Mucosa of descending colon (tissue), 3 donors: ENCODE data around the gene EFNA2. TPM values are rescaled to one million over a fixed set of nuclear protein-coding genes. Genes with fewer than 3 reads are reported as not detected.

Source experiments
- ATAC-seq: fragments of 200-7000 bp; cut with Tn5 transposase; one replicate; pipeline ENCODE4 v1.9.1; 2020; ENCODE audit warnings: mild to moderate bottlenecking, moderate library complexity
- DNase-seq, 3 donors: peaks; one replicate each; pipeline ENCODE4 v3.0.0-alpha.2; 2020
- H3K36me3 ChIP-seq: fragments of 200-600 bp; one replicate; pipeline ENCODE4 v1.8.0; 2021; ENCODE audit warnings: low read depth, mild to moderate bottlenecking
- H3K4me1 ChIP-seq: fragments of 200-600 bp; one replicate; pipeline ENCODE4 v1.8.0; 2021; ENCODE audit warnings: low read depth, mild to moderate bottlenecking
- H3K4me3 ChIP-seq: fragments of 200-600 bp; one replicate; pipeline ENCODE4 v1.8.0; 2021; ENCODE audit warnings: mild to moderate bottlenecking
- H3K9me3 ChIP-seq: fragments of 200-600 bp; one replicate; pipeline ENCODE4 v1.8.0; 2021; ENCODE audit warnings: mild to moderate bottlenecking
- intact Hi-C, 2 donors: fragments of 100-400 bp; cut with DNase I in 1 of 2; cut with micrococcal nuclease in 1 of 2; formaldehyde crosslinking; loops; one replicate each; pipeline versions ENCODE4 v1.11.0 to v1.11.1; 2022; cut with DNase I, micrococcal nuclease
- total RNA-seq, 3 donors: library from RNA; stranded (reverse); fragmentation: NEBNext Ultra II Directional in 2 of 3; extraction: Animal tissue kit (Norgen Biotek cat#: 25700) in 2 of 3; gene quantifications; one replicate each; pipeline versions ENCODE4 v1.2.1 to v1.2.4, GENCODE V29; 2021 to 2023
- TF ChIP-seq, protein P1 (sequence below): fragments of 200-600 bp; IDR thresholded peaks from one replicate; pipeline ENCODE4 v1.8.0; 2022; ENCODE audit warnings: antibody characterized with exemption, mild to moderate bottlenecking
- donor health status: DM: no; HTN: no; CAD: no; lungs with moderate emphysema.
- donor health status: DM: no; HTN: no; CAD: no.
- donor health status: DM: no; HTN: yes; CAD: no.

EFNA2 gene
- total RNA-seq, 3 donors from 2014 or later = 19.0 to 62.2 (median 61.7) TPM

DNA sequence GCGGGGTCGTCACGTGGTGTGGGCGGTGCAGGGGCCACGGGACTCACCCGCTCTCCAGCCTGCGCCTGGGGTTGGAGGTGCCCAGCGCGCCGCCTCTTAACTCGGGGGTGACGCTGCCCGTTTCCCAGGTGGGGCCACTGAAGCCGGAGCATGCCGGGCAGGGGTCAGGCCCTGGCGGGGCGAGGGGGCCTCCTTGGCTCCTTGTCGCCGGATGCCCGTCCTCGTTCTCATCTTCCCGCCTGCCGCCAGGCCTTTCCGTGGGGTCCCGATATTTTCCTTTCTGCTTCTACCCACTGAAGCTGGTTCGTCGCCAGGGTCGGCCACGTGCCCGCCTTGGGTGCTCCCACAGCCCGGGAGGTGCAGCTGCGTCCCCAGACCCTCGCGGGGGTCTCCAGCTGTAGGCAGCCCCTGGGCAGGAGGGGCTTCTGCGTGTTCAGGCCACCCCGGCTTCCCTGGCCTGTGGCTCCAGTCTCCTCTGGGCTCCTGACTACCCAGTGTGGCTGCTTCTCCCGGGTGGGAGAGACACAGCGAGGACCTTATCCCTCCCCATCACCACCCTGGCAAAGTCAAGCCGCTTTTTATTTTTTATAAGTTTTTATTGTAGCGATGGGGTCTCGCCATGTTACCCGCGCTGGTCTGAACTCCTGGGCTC lies 9.6 kb upstream of the EFNA2 start:
- H3K4me1 ChIP-seq = peaks cover 54% of the 10 kb centered on the region
- intact Hi-C loops = no loop called here
- H3K9me3 ChIP-seq = no peaks in the 10 kb centered on the region
- no peak for ATAC-seq
- peak overlapping the region; percentile 32 for H3K4me3 ChIP-seq
- TF ChIP-seq, protein P1, sequence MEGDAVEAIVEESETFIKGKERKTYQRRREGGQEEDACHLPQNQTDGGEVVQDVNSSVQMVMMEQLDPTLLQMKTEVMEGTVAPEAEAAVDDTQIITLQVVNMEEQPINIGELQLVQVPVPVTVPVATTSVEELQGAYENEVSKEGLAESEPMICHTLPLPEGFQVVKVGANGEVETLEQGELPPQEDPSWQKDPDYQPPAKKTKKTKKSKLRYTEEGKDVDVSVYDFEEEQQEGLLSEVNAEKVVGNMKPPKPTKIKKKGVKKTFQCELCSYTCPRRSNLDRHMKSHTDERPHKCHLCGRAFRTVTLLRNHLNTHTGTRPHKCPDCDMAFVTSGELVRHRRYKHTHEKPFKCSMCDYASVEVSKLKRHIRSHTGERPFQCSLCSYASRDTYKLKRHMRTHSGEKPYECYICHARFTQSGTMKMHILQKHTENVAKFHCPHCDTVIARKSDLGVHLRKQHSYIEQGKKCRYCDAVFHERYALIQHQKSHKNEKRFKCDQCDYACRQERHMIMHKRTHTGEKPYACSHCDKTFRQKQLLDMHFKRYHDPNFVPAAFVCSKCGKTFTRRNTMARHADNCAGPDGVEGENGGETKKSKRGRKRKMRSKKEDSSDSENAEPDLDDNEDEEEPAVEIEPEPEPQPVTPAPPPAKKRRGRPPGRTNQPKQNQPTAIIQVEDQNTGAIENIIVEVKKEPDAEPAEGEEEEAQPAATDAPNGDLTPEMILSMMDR = no peak
- no peak for DNase-seq
- H3K36me3 ChIP-seq = peaks cover 19% of the 10 kb centered on the region

DNA sequence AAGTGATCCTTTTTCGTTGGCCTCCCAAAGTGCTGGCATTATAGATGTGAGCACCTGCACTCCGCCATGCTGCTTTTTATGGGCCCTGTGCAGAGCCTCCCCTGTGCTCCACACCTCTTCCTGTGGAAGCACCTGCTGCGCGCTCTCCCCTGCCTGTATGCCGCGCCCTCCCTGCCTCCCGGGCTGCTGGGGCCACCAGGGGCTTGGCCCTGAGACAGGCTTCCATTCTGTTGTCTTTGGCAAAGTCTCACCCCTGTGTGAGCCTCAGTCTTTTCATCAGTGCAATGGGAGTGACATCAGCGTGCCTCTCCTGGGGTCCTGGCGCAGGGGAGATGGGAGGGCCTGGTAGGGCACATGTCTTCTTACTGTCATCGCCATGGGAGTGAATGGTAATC lies 9.0 kb upstream of the EFNA2 start:
- DNase-seq = peak; percentile 65 to 85 (median 75)
- intact Hi-C loops = no loop called here
- TF ChIP-seq, protein P1 = no peak
- peaks cover 49% of the 10 kb centered on the region for H3K4me1 ChIP-seq
- H3K36me3 ChIP-seq = peaks cover 19% of the 10 kb centered on the region
- no peaks in the 10 kb centered on the region for H3K9me3 ChIP-seq
- H3K4me3 ChIP-seq = no peak overlapping the region
- peak; percentile 48 for ATAC-seq

DNA sequence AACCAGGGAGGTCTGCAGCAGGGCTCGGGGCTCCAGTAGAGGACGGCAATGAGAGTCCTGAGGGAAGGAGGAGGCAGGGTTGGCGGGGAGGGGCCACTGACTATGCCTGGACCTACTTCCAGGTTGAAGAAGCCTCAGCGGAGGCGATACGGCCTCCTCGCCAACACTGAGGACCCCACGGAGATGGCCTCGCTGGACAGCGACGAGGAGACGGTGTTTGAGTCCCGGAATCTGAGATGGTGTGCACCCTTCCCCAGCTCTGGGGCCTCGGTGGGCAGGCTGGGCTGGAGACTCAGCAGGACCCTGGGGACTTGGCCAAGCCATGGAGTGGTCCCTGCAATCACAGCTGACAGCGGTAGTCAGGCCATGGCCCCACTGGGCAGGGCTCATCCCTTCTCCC lies 8.6 kb upstream of the EFNA2 start:
- ATAC-seq = no peak
- H3K4me3 ChIP-seq = no peak overlapping the region
- DNase-seq = peak in 1 of 3 donors; percentile 48
- H3K4me1 ChIP-seq = peaks cover 45% of the 10 kb centered on the region
- H3K9me3 ChIP-seq = no peaks in the 10 kb centered on the region
- intact Hi-C loops = no loop called here
- TF ChIP-seq, protein P1 = no peak
- H3K36me3 ChIP-seq = peaks cover 19% of the 10 kb centered on the region

DNA sequence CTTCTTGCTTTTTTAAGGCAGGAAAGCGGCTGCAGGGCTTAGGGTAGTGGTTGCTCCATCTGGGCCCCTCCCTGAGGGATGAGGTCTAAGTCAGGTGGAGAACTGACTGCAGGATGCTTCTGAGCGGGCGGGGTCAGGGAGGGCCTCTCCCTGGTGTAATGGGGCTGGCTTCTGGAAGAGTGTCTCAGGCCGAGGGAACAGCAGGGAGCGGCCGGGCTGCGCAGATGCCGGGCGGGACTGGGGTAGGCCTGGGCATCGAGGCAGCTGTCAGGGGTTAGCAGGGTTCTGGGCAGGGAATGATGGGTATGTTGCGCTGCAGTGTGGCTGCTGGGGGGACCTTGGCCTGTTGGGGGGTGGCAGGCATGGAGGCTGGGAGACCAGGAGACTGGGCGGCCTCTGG lies 7.6 kb upstream of the EFNA2 start:
- Histone ChIP-seq H3K4me1 (peaks cover 39% of the 10 kb centered on the region), H3K4me3 (no peak overlapping the region), H3K9me3 (no peaks in the 10 kb centered on the region), H3K36me3 (peaks cover 12% of the 10 kb centered on the region)
- DNase-seq (peak in 1 of 3 donors; percentile 50), ATAC-seq (no peak)
- TF ChIP-seq, protein P1 = no peak
- intact Hi-C loops = no loop called here

DNA sequence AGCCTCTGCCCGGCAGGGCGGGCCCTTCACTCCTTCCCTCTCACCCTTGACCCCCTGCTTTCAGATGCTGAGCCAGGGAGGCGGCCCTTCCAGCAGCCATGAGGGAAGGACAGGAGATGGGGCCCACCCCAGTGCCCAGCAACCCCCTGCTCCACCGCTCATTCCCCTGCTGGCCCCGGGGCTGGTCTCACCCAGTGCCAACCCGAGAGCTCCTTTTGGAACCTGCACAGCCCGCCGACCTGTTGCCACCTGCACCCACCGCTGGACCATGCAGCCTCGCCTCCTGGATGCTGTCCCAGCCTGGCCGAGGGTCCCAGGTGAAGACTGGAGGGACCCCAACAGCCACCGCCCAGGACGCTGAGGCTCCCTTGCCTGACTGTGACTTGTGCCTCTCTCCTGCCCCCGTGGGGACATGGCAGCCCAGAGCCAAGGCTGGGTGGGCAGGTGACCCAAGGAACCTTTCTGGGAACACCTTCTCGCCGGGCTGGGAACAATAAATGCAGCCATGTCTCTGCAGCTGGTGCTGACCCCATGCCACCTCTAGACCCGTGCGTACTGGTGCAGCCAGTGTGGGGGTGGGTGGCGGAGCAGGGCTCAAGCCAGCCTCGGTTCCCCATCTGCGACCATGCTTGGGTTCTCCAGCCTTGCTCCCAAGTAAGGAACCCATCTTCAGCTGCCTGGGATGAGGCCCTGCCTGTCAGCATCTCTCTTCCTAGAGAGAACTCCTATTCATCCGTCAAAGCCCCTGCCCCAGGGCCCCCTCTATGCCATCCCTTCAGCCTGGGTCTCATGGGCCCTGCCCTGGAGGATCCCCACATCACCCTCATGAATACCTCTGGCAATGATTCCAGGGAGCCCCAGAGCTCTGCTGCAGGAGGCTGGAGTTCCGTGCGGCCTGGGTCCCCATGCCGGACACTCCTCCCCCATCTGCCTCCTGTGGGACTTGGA lies 6.7 kb upstream of the EFNA2 start:
- ATAC-seq (no peak), DNase-seq (peak in 1 of 3 donors; percentile 45)
- TF ChIP-seq, protein P1 = no peak
- no peaks in the 10 kb centered on the region for H3K9me3 ChIP-seq
- intact Hi-C loops = no loop called here
- peaks cover 40% of the 10 kb centered on the region for H3K4me1 ChIP-seq
- no peak overlapping the region for H3K4me3 ChIP-seq
- peaks cover 5% of the 10 kb centered on the region for H3K36me3 ChIP-seq
